K562 (cell line): ENCODE results near the gene PSMA5. TPM values are rescaled to one million over a fixed set of nuclear protein-coding genes. Genes with fewer than 3 reads are reported as not detected.
A peak's percentile ranks its signal among the peaks of the same experiment; 100 is the strongest.

Source experiments
- ATAC-seq: fragments of 200-7000 bp; cut with Tn5 transposase; 3 replicates; pipeline ENCODE4 v1.9.1; 2020; ENCODE audit warnings: moderate library complexity
- BruUV-seq: library from RNA; stranded (reverse); fragments of 400-500 nt; replicated peaks from 2 replicates; lab custom pipeline; 2021; lab: Mats Ljungman, UMichigan
- CTCF ChIA-PET: fragments of 300-600 bp; formaldehyde crosslinking; extraction: SDS; loops from one replicate; lab custom pipeline; 2021; ENCODE audit warnings: low intra/inter-chr PET ratio; lab: Yijun Ruan, JAX
- POLR2A ChIA-PET: fragments of 300-600, 350-650 bp; sonication (Branson Sonifier 250); formaldehyde crosslinking; extraction: SDS; loops from one replicate; lab custom pipeline; 2021; ENCODE audit warnings: antibody characterized with exemption, inconsistent platforms; lab: Yijun Ruan, JAX
- DNase-seq, 4 experiments: peaks; one replicate each; pipeline versions ENCODE4 v3.0.0 to v3.0.0-alpha.2; 2011 to 2018; ENCODE audit warnings: low spot score in 3 of 4, mixed read lengths in 3 of 4; ENCODE audit errors: extremely low read depth in 1 of 4
- FAIRE-seq: peaks from 2 replicates; lab custom pipeline; 2011; peaks lifted over from hg19 to GRCh38; lab: Jason Lieb, UNC
- H2AFZ ChIP-seq: 2 replicates; pipeline ENCODE4 v1.6.0; 2011; ENCODE audit warnings: low read depth, low read length, control low read depth, inconsistent platforms
- H3K27ac ChIP-seq: fragments of 200-600 bp; 3 replicates; pipeline ENCODE4 v1.8.0; 2011; ENCODE audit warnings: low read depth, mild to moderate bottlenecking, control low read depth, inconsistent platforms, low read length, moderate library complexity, mixed read lengths; ENCODE audit errors: extremely low read depth
- H3K27me3 ChIP-seq, 2 experiments: fragments of 300-600 bp in 1 of 2; 2 replicates in 1 of 2; 3 replicates in 1 of 2; pipeline versions ENCODE4 v1.6.0 to v1.8.0; 2011; ENCODE audit warnings: inconsistent platforms in 2 of 2, low read length in 2 of 2, mild to moderate bottlenecking in 1 of 2, mixed read lengths in 1 of 2, moderate library complexity in 1 of 2; ENCODE audit not compliant: control insufficient read depth in 2 of 2, insufficient read depth in 2 of 2
- H3K36me3 ChIP-seq: fragments of 300-600 bp; 3 replicates; pipeline ENCODE4 v1.8.0; 2011; ENCODE audit warnings: mild to moderate bottlenecking, low read length, inconsistent platforms; ENCODE audit not compliant: control insufficient read depth, insufficient read depth
- H3K4me1 ChIP-seq, 2 experiments: fragments of 200-600 bp in 1 of 2; replicated peaks in 1 of 2; 2 replicates in 1 of 2; 3 replicates in 1 of 2; pipeline versions ENCODE4 v1.5.1 to v1.8.0; 2011; ENCODE audit warnings: inconsistent platforms in 2 of 2, low read length in 2 of 2, mild to moderate bottlenecking in 1 of 2, mixed read lengths in 1 of 2, moderate library complexity in 1 of 2; ENCODE audit not compliant: control insufficient read depth in 2 of 2, insufficient read depth in 2 of 2
- H3K4me2 ChIP-seq: 2 replicates; pipeline ENCODE4 v1.6.1; 2011; ENCODE audit warnings: low read length, control low read depth, inconsistent platforms, mixed read lengths; ENCODE audit not compliant: insufficient read depth
- H3K4me3 ChIP-seq: fragments of 200-600 bp; sonication (generic), shearing (Covaris generic); 2 replicates; pipeline ENCODE4 v1.5.1; 2016; ENCODE audit warnings: control low read depth, inconsistent platforms
- H3K79me2 ChIP-seq: fragments of 200-600 bp; 3 replicates; pipeline ENCODE4 v1.8.0; 2011; ENCODE audit warnings: low read length, inconsistent platforms; ENCODE audit not compliant: control insufficient read depth, insufficient read depth
- H3K9ac ChIP-seq, 2 experiments: 2 replicates each; pipeline versions ENCODE4 v1.6.0 to v1.6.1; 2011; ENCODE audit warnings: low read depth in 2 of 2, low read length in 2 of 2, control low read depth in 1 of 2, inconsistent platforms in 1 of 2, mild to moderate bottlenecking in 1 of 2, mixed read lengths in 1 of 2; ENCODE audit not compliant: insufficient read depth in 1 of 2
- H3K9me1 ChIP-seq: one replicate; pipeline ENCODE4 v1.6.0; 2011; ENCODE audit warnings: inconsistent platforms, mild to moderate bottlenecking, low read length, moderate library complexity; ENCODE audit not compliant: control insufficient read depth, insufficient read depth
- H3K9me3 ChIP-seq: replicated peaks from 2 replicates; pipeline ENCODE4 v1.5.1; 2011; ENCODE audit warnings: low read depth, low read length, inconsistent platforms; ENCODE audit not compliant: control insufficient read depth, insufficient read depth
- H4K20me1 ChIP-seq: replicated peaks from 2 replicates; pipeline ENCODE4 v1.6.1; 2011; ENCODE audit warnings: low read length, inconsistent platforms, mixed read lengths; ENCODE audit not compliant: control insufficient read depth, insufficient read depth
- CBX2 ChIP-seq: fragments of 200-600 bp; sonication (generic); IDR thresholded peaks from one replicate; pipeline ENCODE4 v1.6.1; 2012; ENCODE audit warnings: mild to moderate bottlenecking, low read length, inconsistent platforms; ENCODE audit not compliant: insufficient read depth, poor library complexity, severe bottlenecking
- CSDE1 ChIP-seq, 2 experiments: fragments of 450-650 bp; IDR thresholded peaks; 2 replicates each; pipeline ENCODE4 v1.6.1; 2016; ENCODE audit warnings: mild to moderate bottlenecking in 1 of 2
- DACH1 ChIP-seq: fragments of 450-650 bp; IDR thresholded peaks from 2 replicates; pipeline ENCODE4 v1.6.1; 2018; ENCODE audit not compliant: partially characterized antibody
- ELF4 ChIP-seq: fragments of 450-650 bp; formaldehyde crosslinking; IDR thresholded peaks from 2 replicates; pipeline ENCODE4 v1.4.0; 2022; ENCODE audit warnings: missing genetic modification characterization
- ELK3 ChIP-seq: fragments of 450-650 bp; formaldehyde crosslinking; IDR thresholded peaks from 2 replicates; pipeline ENCODE4 v1.4.0; 2020; ENCODE audit warnings: mild to moderate bottlenecking
- ETV6 ChIP-seq, 3 experiments: fragments of 150-350 bp in 1 of 3; sonication (generic) in 1 of 3; formaldehyde crosslinking in 1 of 3; IDR thresholded peaks; 2 replicates each; pipeline versions ENCODE4 v1.6.1 to v1.8.0; 2014 to 2022; ENCODE audit warnings: borderline replicate concordance in 2 of 3, low read depth in 2 of 3, antibody characterized with exemption in 1 of 3, low read length in 1 of 3, mild to moderate bottlenecking in 1 of 3, missing genetic modification reagents in 1 of 3
- MTA1 ChIP-seq: fragments of 450-650 bp; IDR thresholded peaks from 2 replicates; pipeline ENCODE4 v1.6.1; 2017; ENCODE audit warnings: borderline replicate concordance
- NCOA2 ChIP-seq, 2 experiments: fragments of 450-650 bp; IDR thresholded peaks; 2 replicates each; pipeline ENCODE4 v1.6.1; 2018; ENCODE audit warnings: mild to moderate bottlenecking in 2 of 2, moderate library complexity in 1 of 2; ENCODE audit not compliant: partially characterized antibody in 2 of 2
- NCOR1 ChIP-seq: fragments of 450-650 bp; IDR thresholded peaks from 2 replicates; pipeline ENCODE4 v1.6.1; 2016; ENCODE audit warnings: mild to moderate bottlenecking, moderate library complexity
- POLR2B ChIP-seq: fragments of 450-650 bp; IDR thresholded peaks from 2 replicates; pipeline ENCODE4 v1.6.1; 2018; ENCODE audit warnings: low read depth; ENCODE audit not compliant: partially characterized antibody
- ZNF133 ChIP-seq: fragments of 250-450 bp; sonication (Bioruptor Pico); IDR thresholded peaks from 2 replicates; pipeline ENCODE4 v1.4.0; 2020; ENCODE audit warnings: mild to moderate bottlenecking
- ZNF174 ChIP-seq: fragments of 250-450 bp; sonication (Bioruptor Pico); IDR thresholded peaks from 2 replicates; pipeline ENCODE4 v1.4.0; 2020; ENCODE audit warnings: mild to moderate bottlenecking
- ZNF75A ChIP-seq: fragments of 450-650 bp; formaldehyde crosslinking; IDR thresholded peaks from 2 replicates; pipeline ENCODE4 v1.4.0; 2020; ENCODE audit warnings: mild to moderate bottlenecking
- ZNF76 ChIP-seq: fragments of 250-450 bp; sonication (Bioruptor Pico); IDR thresholded peaks from 2 replicates; pipeline ENCODE4 v1.4.0; 2020; ENCODE audit warnings: mild to moderate bottlenecking, moderate library complexity, borderline replicate concordance
- WGBS: fragments of 100-300 bp; shearing (Covaris generic); methylation state at CpG from one replicate; pipeline ENCODE4 v1.1.6; 2016; ENCODE audit warnings: low coverage, mixed read lengths; ENCODE audit not compliant: insufficient coverage; ENCODE audit errors: missing lambda C conversion rate; 5-methylcytosine and 5-hydroxymethylcytosine counted together
- in situ Hi-C: fragments of 300-500 bp; cut with MboI; formaldehyde crosslinking; loops from 4 replicates; pipeline ENCODE4 v1.15.0; 2018; ENCODE audit warnings: inconsistent platforms, mixed read lengths
- intact Hi-C: fragments of 100-400 bp; cut with micrococcal nuclease; formaldehyde crosslinking; loops from 2 replicates; pipeline ENCODE4 v1.14.2; 2022
- polyA plus RNA-seq, 8 experiments: library from polyadenylated mRNA; depleted of rRNA in 4 of 8; stranded (reverse) in 5 of 8; unstranded in 3 of 8; fragments of >200 nt; fragmentation: Nextera tagmentation in 2 of 8; fragmentation: Illumina TruSeq in 1 of 8; extraction: Ambion mirVana in 2 of 8; extraction: Trizol in 1 of 8; gene quantifications; 2 replicates each; pipeline versions ENCODE4 v1.2.1 to v1.2.3, GENCODE V29; 2011 to 2014; ENCODE audit warnings: inconsistent platforms in 1 of 8, missing spikeins in 1 of 8
- total RNA-seq, 7 experiments: library from RNA; depleted of rRNA in 6 of 7; stranded (reverse); fragments of >200 nt in 6 of 7; fragmentation: Illumina TruSeq in 2 of 7; extraction: Trizol in 2 of 7; gene quantifications; 2 replicates each; pipeline versions ENCODE4 v1.2.1 to v1.2.3, GENCODE V29; 2011 to 2021; ENCODE audit warnings: low replicate concordance in 1 of 7
- TF ChIP-seq, protein P1 (sequence below): fragments of 250-450 bp; sonication (Bioruptor Pico); IDR thresholded peaks from 2 replicates; pipeline ENCODE4 v1.8.0; 2022; ENCODE audit warnings: moderate library complexity, mild to moderate bottlenecking, inconsistent platforms
- TF ChIP-seq, protein P2 (sequence below), 2 experiments: fragments of 200-800 bp in 1 of 2; sonication (Bioruptor generic) in 1 of 2; sonication (generic) in 1 of 2; formaldehyde crosslinking in 1 of 2; IDR thresholded peaks in 1 of 2; conservative IDR thresholded peaks in 1 of 2; 2 replicates each; pipeline versions ENCODE4 v1.5.0 to v1.6.1; 2016 to 2020; ENCODE audit warnings: missing compliant biosample characterization in 1 of 2, missing genetic modification characterization in 1 of 2, missing genetic modification reagents in 1 of 2

Gene PSMA5
- total and polyA plus RNA-seq, 9 of the 15 experiments (the other 6 are each of a cell fraction or from before 2014, with no cell fraction given), result 82.6 to 542 (median 287) TPM

DNA sequence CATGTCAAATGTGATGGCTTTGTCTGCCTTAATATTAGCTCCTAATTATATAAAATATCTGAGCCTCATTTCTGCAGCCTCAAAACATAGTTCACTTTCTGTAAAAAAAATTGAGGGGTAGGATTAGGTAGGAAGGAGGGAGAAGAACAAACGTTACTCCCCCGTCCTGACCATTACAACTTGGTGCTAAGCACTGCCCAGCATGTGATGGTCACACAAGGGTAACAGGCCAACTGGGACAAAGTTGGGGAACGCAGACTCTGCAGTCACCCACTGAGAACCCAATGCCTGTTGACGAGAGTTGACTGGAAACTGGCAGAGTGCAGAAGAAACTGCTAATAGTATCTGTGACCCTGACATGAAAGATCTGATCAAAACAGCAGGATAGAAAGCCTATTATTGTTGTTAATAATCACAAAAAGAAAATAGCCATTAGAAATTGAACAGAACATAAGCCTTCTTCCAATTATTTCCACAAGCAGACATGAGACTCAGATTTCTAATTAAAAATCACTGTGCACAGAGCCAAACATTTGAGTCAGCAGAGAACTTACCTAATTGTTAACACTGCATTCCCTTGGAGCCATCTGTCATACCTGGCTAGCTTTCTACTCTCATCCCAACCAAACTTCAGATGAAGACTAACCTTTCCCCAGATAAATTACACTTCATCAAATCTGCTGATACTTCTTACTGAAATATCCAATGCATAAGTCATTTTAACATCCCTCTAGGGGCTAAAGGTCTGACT lies 34.0 kb downstream of the PSMA5 start:
- Histone ChIP-seq H2AFZ (peak overlapping the region; percentile 75), H3K27ac (peak overlapping the region; percentile 92), H3K9ac (peak overlapping the region; percentile 86 to 88), H3K4me2 (peak overlapping the region; percentile 93), H3K36me3 (peaks cover 22% of the 10 kb centered on the region), H3K79me2 (peaks cover 100% of the 10 kb centered on the region), H3K27me3 (no peaks in the 10 kb centered on the region), H4K20me1 (no peaks in the 10 kb centered on the region), H3K4me3 (peak overlapping the region; percentile 35), H3K9me1 (no peaks in the 10 kb centered on the region), H3K4me1 (peaks cover 37 to 77% of the 10 kb centered on the region in 2 experiments), H3K9me3 (no peaks in the 10 kb centered on the region)
- ATAC-seq (peak; percentile 3), DNase-seq (peak in 1 of 4 experiments; percentile 42), FAIRE-seq (no peak)
- ChIA-PET POLR2A (interaction anchor here (0.6 to 4.6 kb wide), 8 partner anchors 10 to 240 kb away, joined by 3 to 35 read pairs (median 3); partner anchors contain the start of gene PSMA5), CTCF (no interaction called here)
- WGBS, result 11% methylated on average over 4 of the region's 4 CpGs
- BruUV-seq, result TSS peak; percentile 1
- intact Hi-C loops, result no loop called here
- in situ Hi-C loops, result no loop called here
- TF ChIP-seq CSDE1 (IDR thresholded peaks at IDR 0.05), result 0 out of 4 replicates have a peak, but pooled peaks of 1 of the 2 experiments have one; percentile 29
- 0 out of 2 replicates have a peak, but pooled peaks have one; percentile 49 for TF ChIP-seq ELK3 (CRISPR knock-in tag)
- TF ChIP-seq ZNF75A, result 0 out of 2 replicates have a peak, but pooled peaks have one; percentile 20
- no peak for TF ChIP-seq DACH1
- TF ChIP-seq CBX2, result no peak
- 0 out of 2 replicates have a peak, but pooled peaks have one; percentile 18 for TF ChIP-seq NCOR1
- 0 out of 2 replicates have a peak, but pooled peaks have one; percentile 20 for TF ChIP-seq ELF4 (CRISPR knock-in tag)
- 0 out of 2 replicates have a peak, but pooled peaks have one; percentile 33 for TF ChIP-seq ZNF76
- 0 out of 2 replicates have a peak, but pooled peaks have one; percentile 7 for TF ChIP-seq MTA1
- TF ChIP-seq, protein P1, sequence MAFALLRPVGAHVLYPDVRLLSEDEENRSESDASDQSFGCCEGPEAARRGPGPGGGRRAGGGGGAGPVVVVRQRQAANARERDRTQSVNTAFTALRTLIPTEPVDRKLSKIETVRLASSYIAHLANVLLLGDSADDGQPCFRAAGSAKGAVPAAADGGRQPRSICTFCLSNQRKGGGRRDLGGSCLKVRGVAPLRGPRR, result 0 out of 2 replicates have a peak, but pooled peaks have one; percentile 42
- TF ChIP-seq ZNF133 (CRISPR knock-in tag), result 0 out of 2 replicates have a peak, but pooled peaks have one; percentile 33
- peak in 1 of 2 experiments; percentile 17 for TF ChIP-seq NCOA2 (IDR thresholded peaks at IDR 0.05; ENCODE audit: partially characterized antibody in 2 of 2)
- TF ChIP-seq ZNF174 (CRISPR knock-in tag), result 0 out of 2 replicates have a peak, but pooled peaks have one; percentile 47
- TF ChIP-seq POLR2B, result no peak
- TF ChIP-seq, protein P2, sequence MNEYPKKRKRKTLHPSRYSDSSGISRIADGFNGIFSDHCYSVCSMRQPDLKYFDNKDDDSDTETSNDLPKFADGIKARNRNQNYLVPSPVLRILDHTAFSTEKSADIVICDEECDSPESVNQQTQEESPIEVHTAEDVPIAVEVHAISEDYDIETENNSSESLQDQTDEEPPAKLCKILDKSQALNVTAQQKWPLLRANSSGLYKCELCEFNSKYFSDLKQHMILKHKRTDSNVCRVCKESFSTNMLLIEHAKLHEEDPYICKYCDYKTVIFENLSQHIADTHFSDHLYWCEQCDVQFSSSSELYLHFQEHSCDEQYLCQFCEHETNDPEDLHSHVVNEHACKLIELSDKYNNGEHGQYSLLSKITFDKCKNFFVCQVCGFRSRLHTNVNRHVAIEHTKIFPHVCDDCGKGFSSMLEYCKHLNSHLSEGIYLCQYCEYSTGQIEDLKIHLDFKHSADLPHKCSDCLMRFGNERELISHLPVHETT (CRISPR knock-in tag; conservative IDR thresholded peaks at IDR 0.05 in 1 of 2, IDR thresholded peaks at IDR 0.05 in 1 of 2), result peak in 1 of 2 experiments; percentile 55; a peak in 1 of 4 replicates
- TF ChIP-seq ETV6 (IDR thresholded peaks at IDR 0.05; ENCODE audit: borderline replicate concordance in 1 of 2, low read depth in 2 of 2, low read length in 1 of 2), result 0 out of 4 replicates have a peak, but pooled peaks of 1 of the 2 experiments have one; percentile 10
- TF ChIP-seq ETV6 (CRISPR knock-in tag; IDR thresholded peaks at IDR 0.05; ENCODE audit: borderline replicate concordance), result no peak
